B cell (primary cell): ENCODE results near the gene CALML4. TPM values are rescaled to one million over a fixed set of nuclear protein-coding genes. Genes with fewer than 3 reads are reported as not detected.
A peak's percentile ranks its signal among the peaks of the same experiment; 100 is the strongest.

ENCODE experiments used
- ATAC-seq: fragments of 200-7000 bp; cut with Tn5 transposase; one replicate; pipeline ENCODE4 v1.10.0; 2021; ENCODE audit warnings: low read depth, mild to moderate bottlenecking, moderate number of reproducible peaks, moderate library complexity
- CTCF ChIA-PET: fragments of 350-600 bp; sonication (Branson Sonifier 250); formaldehyde crosslinking; loops from one replicate; lab custom pipeline; 2021; ENCODE audit warnings: antibody characterized with exemption, inconsistent platforms; lab: Charles Lee
- POLR2A ChIA-PET: fragments of 350-600 bp; sonication (Branson Sonifier 250); formaldehyde crosslinking; loops from one replicate; lab custom pipeline; 2021; ENCODE audit warnings: antibody characterized with exemption; lab: Charles Lee
- DNase-seq: peaks from one replicate; pipeline ENCODE4 v3.0.0; 2013
- H2AFZ ChIP-seq: 2 replicates; pipeline ENCODE4 v1.6.1; 2012; ENCODE audit warnings: mild to moderate bottlenecking, low read depth, low read length; ENCODE audit not compliant: insufficient read depth, poor library complexity, severe bottlenecking
- H3K27ac ChIP-seq, 2 donors: 1 replicate in 1 of 2; 2 replicates in 1 of 2; pipeline ENCODE4 v1.5.1; 2012 to 2013; ENCODE audit warnings: low read length in 2 of 2, mild to moderate bottlenecking in 2 of 2, moderate library complexity in 1 of 2
- H3K27me3 ChIP-seq, 4 experiments: fragments of 200-600 bp in 1 of 4; sonication (generic) in 1 of 4; replicated peaks in 1 of 4; 1 replicate in 2 of 4; 2 replicates in 2 of 4; pipeline versions ENCODE4 v1.6.1 to v1.7.0; 2013 to 2016; ENCODE audit warnings: low read length in 3 of 4, mild to moderate bottlenecking in 2 of 4, mixed read lengths in 1 of 4, moderate library complexity in 1 of 4; ENCODE audit not compliant: insufficient read depth in 4 of 4, control insufficient read depth in 3 of 4; ENCODE audit errors: control extremely low read depth in 1 of 4
- H3K36me3 ChIP-seq, 2 experiments: replicated peaks in 1 of 2; 1 replicate in 1 of 2; 2 replicates in 1 of 2; pipeline versions ENCODE4 v1.6.1 to v1.7.1; 2013; ENCODE audit warnings: low read length in 1 of 2; ENCODE audit not compliant: insufficient read depth in 2 of 2, control insufficient read depth in 1 of 2; ENCODE audit errors: control extremely low read depth in 1 of 2, extremely low read depth in 1 of 2
- H3K4me1 ChIP-seq, 2 donors: fragments of 200-600 bp in 1 of 2; sonication (generic) in 1 of 2; 1 replicate in 1 of 2; 2 replicates in 1 of 2; pipeline versions ENCODE4 v1.5.1 to v1.6.1; 2013 to 2017; ENCODE audit warnings: low read length in 2 of 2; ENCODE audit not compliant: control insufficient read depth in 2 of 2, insufficient read depth in 2 of 2
- H3K4me2 ChIP-seq: replicated peaks from 2 replicates; pipeline ENCODE3; 2012; ENCODE audit warnings: mild to moderate bottlenecking, low read depth, low read length; ENCODE audit not compliant: poor library complexity, severe bottlenecking
- H3K4me3 ChIP-seq, 5 experiments: fragments of 200-600 bp in 1 of 5; sonication (generic) in 1 of 5; 1 replicate in 3 of 5; 2 replicates in 2 of 5; pipeline versions ENCODE4 v1.5.1 to v1.7.0; 2011 to 2016; ENCODE audit warnings: low read length in 4 of 5, mild to moderate bottlenecking in 4 of 5, low read depth in 2 of 5, control low read depth in 1 of 5, moderate library complexity in 1 of 5; ENCODE audit not compliant: insufficient read depth in 1 of 5; ENCODE audit errors: control extremely low read depth in 1 of 5, extremely low read depth in 1 of 5
- H3K79me2 ChIP-seq: fragments of 200-600 bp; sonication (generic); one replicate; pipeline ENCODE4 v1.6.0; 2016; ENCODE audit warnings: low read length; ENCODE audit not compliant: control insufficient read depth, insufficient read depth
- H3K9ac ChIP-seq: fragments of 200-600 bp; sonication (generic); 2 replicates; pipeline ENCODE4 v1.6.1; 2017; ENCODE audit warnings: mild to moderate bottlenecking, low read length, moderate library complexity
- H3K9me3 ChIP-seq, 3 donors: one replicate each; pipeline versions ENCODE4 v1.6.1 to v1.7.1; 2013; ENCODE audit warnings: low read length in 2 of 3; ENCODE audit not compliant: control insufficient read depth in 2 of 3, insufficient read depth in 1 of 3; ENCODE audit errors: control extremely low read depth in 1 of 3
- H4K20me1 ChIP-seq: 2 replicates; pipeline ENCODE4 v1.6.0; 2012; ENCODE audit warnings: mild to moderate bottlenecking, low read length; ENCODE audit not compliant: insufficient read depth, control insufficient read depth, poor library complexity, severe bottlenecking
- H3K27ac Mint-ChIP-seq: one replicate; pipeline ENCODE4 v1.8.0; 2021; ENCODE audit warnings: mixed read lengths
- H3K27me3 Mint-ChIP-seq: one replicate; pipeline ENCODE4 v1.8.0; 2021; ENCODE audit warnings: mixed read lengths
- H3K4me1 Mint-ChIP-seq: one replicate; pipeline ENCODE4 v1.8.0; 2021; ENCODE audit warnings: mixed read lengths
- H3K4me3 Mint-ChIP-seq: one replicate; pipeline ENCODE4 v1.8.0; 2021; ENCODE audit warnings: mixed read lengths
- H3K9me3 Mint-ChIP-seq: one replicate; pipeline ENCODE4 v1.8.0; 2022; ENCODE audit warnings: mixed read lengths; ENCODE audit not compliant: insufficient read depth
- EZH2 ChIP-seq: IDR thresholded peaks from 2 replicates; pipeline ENCODE4 v1.6.1; 2012; ENCODE audit warnings: borderline replicate concordance, low read depth, mild to moderate bottlenecking, moderate library complexity, low read length; ENCODE audit not compliant: insufficient read depth, poor library complexity, severe bottlenecking
- WGBS: methylation state at CpG from one replicate; pipeline ENCODE4 v1.1.5; 2013; ENCODE audit warnings: missing lambda C conversion rate; ENCODE audit not compliant: insufficient coverage; 5-methylcytosine and 5-hydroxymethylcytosine counted together
- intact Hi-C: fragments of 100-400 bp; cut with micrococcal nuclease; formaldehyde crosslinking; loops from one replicate; pipeline ENCODE4 v1.10.0; 2022
- polyA plus RNA-seq: library from polyadenylated mRNA; depleted of rRNA; stranded (reverse); fragments of >200 nt; gene quantifications from 2 replicates; pipeline ENCODE4 v1.2.3, GENCODE V29; 2012
- total RNA-seq, 2 donors: library from RNA; stranded (reverse); fragments of 120-200 nt in 1 of 2; gene quantifications; 1 replicate in 1 of 2; 2 replicates in 1 of 2; pipeline versions ENCODE4 v1.2.3 to v1.2.4, GENCODE V29; 2013 to 2022
- TF ChIP-seq, protein P1 (sequence below): fragments of 200-600 bp; IDR thresholded peaks from one replicate; pipeline ENCODE4 v1.8.0; 2022; ENCODE audit warnings: antibody characterized with exemption, mild to moderate bottlenecking

The CALML4 gene
- total and polyA plus RNA-seq, 2 donors (not counting 1 experiment from before 2014, with no cell fraction given), result 2.4 to 4.2 TPM

- Mint-ChIP-seq H3K27me3 (no peaks in the 10 kb centered on the region), H3K9me3 (no peaks in the 10 kb centered on the region), H3K4me3 (peak overlapping the region; percentile 96), H3K27ac (peak overlapping the region; percentile 86), H3K4me1 (peaks cover 46% of the 10 kb centered on the region)
- ChIA-PET CTCF (interaction anchor here (1.4 kb wide), 1 partner anchor 25 kb away, joined by 3 read pairs; no protein-coding TSS in a partner anchor), POLR2A (interaction anchor here (2.6 to 3.6 kb wide), 2 partner anchors 50 to 174 kb away, joined by 9 to 26 read pairs; partner anchors contain the start of genes FEM1B and PIAS1)
- peak overlapping the region; percentile 97 for H2AFZ ChIP-seq
- 58% methylated on average over 22 of the region's 25 CpGs for WGBS
- H3K4me2 ChIP-seq, result peak overlapping the region; percentile 98
- intact Hi-C loops, result loop anchor here (5.0 kb wide), 1 partner anchor 589 kb away; no protein-coding TSS in a partner anchor
- TF ChIP-seq EZH2, result no peak
- TF ChIP-seq, protein P1, sequence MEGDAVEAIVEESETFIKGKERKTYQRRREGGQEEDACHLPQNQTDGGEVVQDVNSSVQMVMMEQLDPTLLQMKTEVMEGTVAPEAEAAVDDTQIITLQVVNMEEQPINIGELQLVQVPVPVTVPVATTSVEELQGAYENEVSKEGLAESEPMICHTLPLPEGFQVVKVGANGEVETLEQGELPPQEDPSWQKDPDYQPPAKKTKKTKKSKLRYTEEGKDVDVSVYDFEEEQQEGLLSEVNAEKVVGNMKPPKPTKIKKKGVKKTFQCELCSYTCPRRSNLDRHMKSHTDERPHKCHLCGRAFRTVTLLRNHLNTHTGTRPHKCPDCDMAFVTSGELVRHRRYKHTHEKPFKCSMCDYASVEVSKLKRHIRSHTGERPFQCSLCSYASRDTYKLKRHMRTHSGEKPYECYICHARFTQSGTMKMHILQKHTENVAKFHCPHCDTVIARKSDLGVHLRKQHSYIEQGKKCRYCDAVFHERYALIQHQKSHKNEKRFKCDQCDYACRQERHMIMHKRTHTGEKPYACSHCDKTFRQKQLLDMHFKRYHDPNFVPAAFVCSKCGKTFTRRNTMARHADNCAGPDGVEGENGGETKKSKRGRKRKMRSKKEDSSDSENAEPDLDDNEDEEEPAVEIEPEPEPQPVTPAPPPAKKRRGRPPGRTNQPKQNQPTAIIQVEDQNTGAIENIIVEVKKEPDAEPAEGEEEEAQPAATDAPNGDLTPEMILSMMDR, result no peak
- peaks cover 25 to 44% of the 10 kb centered on the region in 2 donors for H3K4me1 ChIP-seq
- H3K9ac ChIP-seq, result peak overlapping the region; percentile 91
- no peaks in the 10 kb centered on the region for H3K36me3 ChIP-seq
- peak overlapping the region; percentile 47 to 76 (median 73) for H3K4me3 ChIP-seq
- DNase-seq, result no peak
- peaks cover 0 to 2% (median 0%) of the 10 kb centered on the region in 4 experiments for H3K27me3 ChIP-seq
- ATAC-seq, result no peak
- peaks cover 15% of the 10 kb centered on the region for H4K20me1 ChIP-seq
- no peaks in the 10 kb centered on the region for H3K9me3 ChIP-seq
- peak overlapping the region in 1 of 2 donors; percentile 88 for H3K27ac ChIP-seq
- H3K79me2 ChIP-seq, result peaks cover 64% of the 10 kb centered on the region
Measured at GRCh38 chr15:68228143-68228970, 23.2 kb upstream of the CALML4 start.
